NCI-H2081 treated with DMSO at 0.1 percent for 48 hours (cell line): ENCODE data around the gene PPP6C.
"Not testable (repeated sequence)": the region's sequence is repeated elsewhere in the genome, so short reads cannot be mapped to it uniquely, and the experiment has no call there.

ENCODE experiments used
- DNase-seq: peaks from one replicate; lab custom pipeline; 2025; lab: John Stamatoyannopoulos, UW

Gene PPP6C

DNA sequence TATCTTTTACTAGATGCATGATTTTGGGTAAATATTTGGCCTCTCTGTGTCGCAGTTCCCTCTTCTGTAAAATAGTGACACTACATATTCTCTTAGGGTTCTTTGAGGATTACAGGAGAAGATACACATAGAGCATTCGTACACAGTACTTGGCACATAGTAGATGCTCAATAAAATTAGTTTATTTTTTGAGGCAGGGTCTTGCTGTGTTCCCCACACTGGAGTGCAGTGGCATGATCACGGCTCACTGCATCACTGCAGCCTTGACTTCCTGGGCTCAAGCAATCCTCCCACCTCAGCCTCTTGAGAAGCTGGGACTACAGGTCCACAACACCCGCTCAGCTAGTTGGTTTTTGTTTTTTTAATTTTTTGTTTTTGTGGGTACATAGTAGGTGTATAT lies 47.9 kb downstream of the PPP6C start:
- no peak for DNase-seq

DNA sequence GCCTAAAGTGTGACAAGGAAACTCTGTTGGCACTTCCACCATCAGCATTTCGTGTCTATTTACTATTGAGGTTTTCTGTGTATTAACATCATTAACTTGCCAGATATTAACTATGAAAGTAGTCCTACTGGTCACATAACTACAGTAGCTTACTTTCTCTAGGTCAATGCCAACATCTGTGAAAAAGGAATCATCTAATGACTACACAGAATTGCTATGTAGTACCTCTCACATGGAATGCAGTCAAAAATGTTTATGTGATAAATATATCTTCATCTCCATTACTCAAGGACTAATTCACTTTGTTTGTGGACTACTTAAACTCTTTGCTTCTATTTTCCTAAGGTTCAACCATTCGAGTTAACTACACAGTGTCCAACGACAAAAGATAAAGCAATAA lies 48.4 kb downstream of the PPP6C start:
- no peak for DNase-seq

DNA sequence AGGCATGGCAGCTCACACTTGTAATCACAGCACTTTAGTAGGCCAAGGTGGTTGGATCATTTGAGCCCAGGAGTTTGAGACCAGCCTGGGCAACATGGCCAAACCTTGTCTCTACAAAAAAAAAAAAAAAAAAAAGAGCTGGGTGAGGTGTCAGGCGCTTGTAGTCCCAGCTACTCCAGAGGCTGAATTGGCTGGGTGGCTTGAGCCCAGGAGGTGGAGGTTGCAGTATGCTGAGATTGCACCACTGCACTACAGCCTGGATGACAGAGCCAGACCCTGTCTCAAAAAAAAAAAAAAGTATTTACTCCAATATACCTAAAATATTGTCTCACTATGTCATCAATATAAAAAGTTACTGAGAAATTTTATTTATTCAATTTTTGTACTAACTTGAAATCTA lies 49.0 kb downstream of the PPP6C start:
- DNase-seq, result no peak

DNA sequence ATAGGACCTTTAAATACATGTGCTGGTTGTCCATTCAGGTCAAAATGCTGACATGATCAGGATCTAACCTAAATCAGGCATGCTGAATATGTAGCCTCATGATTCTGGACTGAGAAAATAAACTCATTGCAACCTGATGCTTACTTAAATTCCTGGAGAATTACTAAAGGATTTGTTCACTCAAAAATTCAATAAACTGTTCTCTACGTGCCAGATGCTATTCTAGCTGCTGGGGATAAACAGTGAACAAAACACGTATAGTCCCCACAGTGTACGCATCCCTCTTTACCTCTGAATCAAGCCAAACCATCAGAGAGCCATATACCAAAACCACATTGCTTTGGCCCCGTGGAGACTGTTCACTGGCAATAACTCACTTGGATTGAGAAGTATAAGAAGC lies 52.4 kb downstream of the PPP6C start:
- no peak for DNase-seq

DNA sequence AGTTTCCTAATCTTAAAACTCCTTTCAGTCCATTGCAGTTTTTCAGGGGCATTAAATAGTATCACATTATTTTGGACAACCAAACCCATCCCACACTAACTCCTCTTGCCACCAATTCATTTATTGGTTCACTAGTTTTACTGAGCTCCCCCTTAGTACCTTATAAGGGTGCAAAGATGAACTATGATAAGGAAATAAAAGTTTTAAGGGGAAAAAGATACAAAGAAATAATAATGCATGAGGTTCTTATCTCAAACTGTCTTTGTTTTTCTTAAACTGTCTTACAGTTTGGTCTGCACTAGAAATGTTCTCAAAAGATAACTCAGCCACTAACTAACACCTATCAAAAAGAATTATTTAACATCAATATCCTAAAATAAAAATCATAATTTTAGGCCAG lies 54.6 kb downstream of the PPP6C start:
- DNase-seq, result no peak

DNA sequence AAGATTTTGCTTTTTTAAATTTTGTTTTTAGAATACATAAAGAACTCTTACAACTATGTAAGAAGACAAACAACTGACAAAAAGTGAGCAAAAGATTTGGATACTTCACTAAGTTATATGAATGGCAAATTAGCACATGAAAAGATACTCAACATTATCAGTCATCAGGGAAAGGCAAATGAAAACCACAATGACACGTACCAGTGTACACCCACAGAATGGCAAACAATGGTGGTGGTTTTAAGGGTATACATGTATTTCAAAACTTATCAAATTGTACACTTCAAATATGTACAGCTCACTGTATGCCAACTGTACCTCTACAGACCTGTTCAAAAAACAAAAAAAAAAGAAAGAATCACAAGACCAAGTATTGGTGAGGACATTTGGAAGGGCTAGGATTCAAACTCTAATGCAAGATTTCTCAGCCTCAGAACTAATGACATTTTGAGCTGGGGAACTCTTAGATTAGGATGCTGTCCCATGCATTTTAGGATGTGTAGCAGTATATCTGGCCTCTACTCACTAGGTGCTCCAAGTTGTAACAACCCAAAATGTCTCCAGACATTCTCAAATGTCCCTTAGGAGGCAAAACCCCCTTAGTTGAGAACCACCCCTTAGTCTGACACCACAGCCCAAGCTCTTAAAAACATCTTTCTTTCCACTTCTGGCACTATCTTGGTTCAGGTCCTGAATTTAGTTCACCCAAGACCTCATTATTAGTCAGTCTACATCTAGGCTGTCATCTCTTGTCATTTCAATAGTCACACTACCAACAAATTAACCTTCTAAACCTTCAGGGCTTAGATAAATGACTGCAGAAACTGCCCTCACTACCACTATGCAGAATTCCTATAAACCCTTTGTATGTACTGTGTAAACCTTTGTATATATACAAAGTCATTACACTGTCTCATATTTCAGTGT lies 55.9 kb downstream of the PPP6C start:
- no peak for DNase-seq

DNA sequence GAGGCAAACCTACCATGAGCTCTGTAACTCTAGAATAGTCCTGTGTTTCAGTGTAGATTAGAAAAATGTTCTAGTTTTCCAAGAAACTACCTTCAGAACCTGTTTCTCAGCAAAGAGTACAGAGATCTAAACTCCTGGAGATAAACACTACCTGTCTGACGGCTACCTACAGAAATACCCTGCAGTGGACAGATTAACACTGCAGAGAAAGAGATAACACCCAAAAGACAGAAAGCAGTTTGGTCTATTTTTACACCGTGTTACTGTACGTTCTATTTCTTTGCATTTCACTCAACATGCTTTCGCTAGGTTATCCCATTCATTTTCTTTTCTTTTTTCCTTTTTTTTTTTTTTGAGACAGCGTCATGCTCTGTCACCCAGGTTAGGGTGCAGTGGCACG lies 57.8 kb downstream of the PPP6C start:
- DNase-seq, result no peak

DNA sequence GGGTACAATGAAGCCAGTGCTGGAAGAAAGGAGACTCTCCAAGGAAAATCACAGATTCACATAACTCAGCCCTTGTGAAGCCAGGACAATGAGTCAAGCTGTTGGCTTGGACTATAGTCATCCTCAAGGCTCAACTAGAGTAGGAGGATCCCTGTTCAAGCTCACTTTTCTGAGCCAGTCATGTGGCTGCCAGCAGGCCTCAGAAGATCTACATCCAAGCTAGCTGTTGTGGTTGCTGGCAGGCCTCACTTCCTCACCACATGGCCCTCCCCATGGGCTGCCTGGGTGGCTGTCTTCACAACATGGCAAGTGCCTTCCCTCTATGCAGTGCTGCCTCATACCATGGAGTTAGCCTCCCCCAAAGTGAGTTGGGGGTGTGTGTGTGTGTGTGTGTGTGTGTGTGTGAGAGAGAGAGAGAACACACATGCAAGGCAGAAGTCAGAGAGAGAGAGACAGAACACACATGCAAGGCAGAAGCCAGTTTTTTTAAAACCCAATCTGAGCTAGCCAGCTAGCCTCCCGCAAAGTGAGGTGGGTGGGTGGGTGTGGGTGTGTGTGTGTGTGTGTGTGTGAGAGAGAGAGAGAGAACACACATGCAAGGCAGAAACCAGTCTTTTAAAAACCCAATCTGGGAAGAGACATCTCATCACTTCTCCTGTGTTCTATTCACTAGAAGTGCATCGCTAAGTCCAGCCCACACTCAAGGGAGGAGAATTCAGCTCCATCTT lies 63.4 kb downstream of the PPP6C start:
- DNase-seq, result no peak

DNA sequence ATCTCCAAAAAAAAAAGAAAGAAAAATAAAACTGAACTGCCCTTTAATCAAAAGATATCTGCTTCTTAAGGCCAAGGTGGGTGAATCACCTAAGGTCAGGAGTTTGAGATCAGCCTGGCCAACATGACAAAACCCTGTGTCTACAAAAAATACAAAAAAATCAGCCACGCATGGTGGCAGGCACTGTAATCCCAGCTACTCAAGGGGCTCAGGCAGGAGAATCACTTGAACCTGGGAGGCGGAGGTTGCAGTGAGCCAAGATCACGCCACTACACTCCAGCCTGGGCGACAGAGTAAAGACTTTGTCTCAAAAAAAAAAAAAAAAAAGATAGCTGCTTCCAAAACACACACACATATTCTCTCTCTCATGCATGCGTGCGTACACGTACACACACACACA lies 64.1 kb downstream of the PPP6C start:
- DNase-seq, result no peak

DNA sequence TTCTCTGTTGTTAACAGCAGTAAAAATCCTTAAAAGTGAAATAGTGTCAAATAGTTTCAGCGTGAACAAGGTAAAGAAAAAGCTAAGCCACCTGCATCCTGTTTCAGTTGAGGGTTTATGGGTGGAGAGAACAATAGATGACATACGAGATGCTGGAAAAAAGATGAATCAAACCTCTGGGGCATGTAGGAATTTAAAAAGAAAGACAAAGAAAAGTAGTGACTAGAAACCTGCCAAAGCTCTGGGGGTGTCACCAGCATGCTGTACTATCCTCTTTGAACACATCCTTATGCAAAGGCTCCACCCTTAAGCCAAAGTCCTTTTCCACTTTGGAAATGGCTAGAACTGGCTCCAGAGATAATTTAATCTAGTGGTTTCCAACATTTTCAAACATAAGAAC lies 68.5 kb downstream of the PPP6C start:
- no peak for DNase-seq

DNA sequence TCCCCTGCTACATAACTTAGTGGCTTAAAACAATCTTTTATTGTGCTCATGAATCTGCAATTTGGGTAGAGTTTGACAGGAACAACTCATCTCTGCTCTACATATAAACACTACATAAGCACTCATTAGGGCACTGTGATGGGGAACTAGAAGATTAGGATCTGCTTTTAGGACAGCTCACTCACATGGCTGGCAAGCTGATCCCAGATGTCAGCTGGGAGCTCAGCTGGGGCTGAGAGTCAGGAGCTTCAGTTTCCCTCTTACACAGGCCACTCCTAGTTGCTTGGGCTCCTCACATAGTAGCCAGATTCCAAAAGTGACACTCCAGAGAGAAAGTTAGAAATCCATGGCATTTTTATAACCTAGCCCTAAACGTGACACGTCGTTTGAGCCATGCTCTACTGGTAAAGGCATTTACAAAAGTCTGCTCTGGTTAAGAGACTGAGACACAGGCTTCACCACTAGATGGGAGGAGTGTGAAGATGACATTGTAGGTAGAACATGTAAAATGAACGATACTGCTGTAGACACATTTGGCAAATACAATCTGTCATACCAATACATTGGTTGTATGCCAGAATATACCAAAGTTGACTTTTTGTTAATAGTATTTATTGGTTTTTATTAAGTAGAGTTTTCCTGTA lies 69.8 kb downstream of the PPP6C start:
- no peak for DNase-seq

DNA sequence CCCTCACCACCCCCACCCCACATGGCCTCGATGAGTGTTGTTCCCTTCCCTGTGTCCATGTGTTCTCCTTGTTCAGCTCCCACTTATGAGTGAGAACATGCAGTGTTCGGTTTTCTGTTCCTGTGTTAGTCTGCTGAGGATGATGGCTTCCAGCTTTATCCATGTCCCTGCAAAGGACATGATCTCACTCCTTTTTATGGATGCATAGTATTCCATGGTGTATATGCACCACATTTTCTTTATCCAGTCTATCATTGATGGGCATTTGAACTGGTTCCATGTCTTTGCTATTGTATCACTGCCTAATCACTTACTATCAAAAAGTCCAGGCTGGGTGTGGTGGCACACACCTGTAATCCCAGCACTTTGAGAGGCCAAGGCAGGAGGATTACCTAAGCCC lies 70.9 kb downstream of the PPP6C start:
- DNase-seq, result not testable (repeated sequence)

DNA sequence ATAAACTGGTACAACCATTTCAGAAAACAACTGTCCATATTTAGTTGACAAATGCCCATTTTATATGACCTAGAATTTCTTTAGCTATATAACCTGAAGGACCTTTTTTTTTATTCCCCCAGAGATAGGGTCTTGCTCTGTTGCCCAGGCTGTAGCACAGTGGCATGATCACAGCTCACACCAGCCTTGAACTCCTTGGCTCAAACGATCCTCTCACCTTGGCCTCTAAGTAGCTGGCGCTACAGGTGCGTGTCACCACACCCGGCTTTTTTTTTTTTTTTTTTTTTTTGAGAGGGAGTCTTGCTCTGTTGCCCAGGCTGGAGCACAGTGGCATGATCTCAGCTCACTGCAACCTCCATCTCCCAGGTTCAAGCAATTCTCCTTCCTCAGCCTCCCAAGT lies 75.1 kb downstream of the PPP6C start:
- DNase-seq, result not testable (repeated sequence)

DNA sequence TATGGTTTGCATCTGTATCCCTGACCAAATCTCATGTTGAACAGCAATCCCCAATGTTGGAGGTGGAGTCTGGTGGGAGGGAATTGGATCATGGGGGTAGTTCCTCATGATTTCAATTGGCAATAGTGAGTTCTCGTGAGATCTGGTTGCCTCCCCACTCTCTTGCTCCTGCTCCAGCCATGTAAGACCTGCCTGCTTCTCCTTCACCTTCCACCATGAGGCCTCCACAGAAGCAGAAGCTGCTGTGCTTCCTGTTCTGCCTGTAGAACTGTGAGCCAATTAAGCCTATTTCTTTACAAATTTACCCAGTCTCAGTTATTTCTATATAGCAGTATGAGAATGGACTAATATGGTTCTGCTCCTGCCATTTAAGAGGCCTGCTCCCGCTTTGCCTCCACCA lies 79.1 kb downstream of the PPP6C start:
- DNase-seq, result no peak

DNA sequence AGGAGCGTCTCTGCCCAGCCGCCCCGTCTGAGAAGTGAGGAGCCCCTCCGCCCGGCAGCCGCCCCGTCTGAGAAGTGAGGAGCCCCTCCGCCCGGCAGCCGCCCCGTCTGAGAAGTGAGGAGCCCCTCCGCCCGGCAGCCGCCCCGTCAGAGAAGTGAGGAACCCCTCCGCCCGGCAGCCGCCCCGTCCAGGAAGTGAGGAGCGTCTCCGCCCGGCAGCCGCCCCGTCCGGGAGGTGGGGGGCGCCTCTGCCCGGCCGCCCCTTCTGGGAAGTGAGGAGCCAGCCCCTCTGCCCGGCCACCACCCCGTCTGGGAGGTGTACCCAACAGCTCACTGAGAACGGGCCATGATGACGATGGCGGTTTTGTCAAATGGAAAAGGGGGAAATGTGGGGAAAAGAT lies 81.1 kb downstream of the PPP6C start:
- DNase-seq, result not testable (repeated sequence)

DNA sequence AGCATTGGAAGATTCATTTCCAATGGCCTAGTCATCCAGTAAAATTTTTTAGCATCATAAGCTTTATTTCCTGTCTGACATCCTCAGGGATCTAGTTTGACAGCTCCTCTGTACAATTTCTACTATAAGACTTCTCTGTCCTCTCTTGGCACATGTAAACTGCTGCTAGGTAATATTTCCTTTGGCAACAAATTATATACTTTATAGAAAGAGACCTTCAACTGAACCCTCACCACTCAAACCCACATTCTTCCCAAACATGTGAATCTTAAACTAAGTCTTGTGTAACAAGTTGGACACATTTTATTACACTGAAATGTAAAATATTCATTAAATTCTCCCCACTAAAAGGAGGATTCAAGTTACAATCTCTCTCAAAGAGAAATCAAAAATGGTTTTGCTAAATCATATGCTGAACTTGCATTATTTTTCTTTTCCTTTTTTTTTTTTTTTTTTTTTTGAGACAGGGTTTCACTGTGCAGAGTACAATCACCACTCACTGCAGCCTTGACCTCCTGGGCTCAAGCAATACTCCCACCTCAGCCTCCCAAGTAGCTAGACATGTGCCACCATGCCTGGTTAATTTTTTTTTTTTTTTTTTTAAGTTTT lies 83.2 kb downstream of the PPP6C start:
- DNase-seq, result no peak

DNA sequence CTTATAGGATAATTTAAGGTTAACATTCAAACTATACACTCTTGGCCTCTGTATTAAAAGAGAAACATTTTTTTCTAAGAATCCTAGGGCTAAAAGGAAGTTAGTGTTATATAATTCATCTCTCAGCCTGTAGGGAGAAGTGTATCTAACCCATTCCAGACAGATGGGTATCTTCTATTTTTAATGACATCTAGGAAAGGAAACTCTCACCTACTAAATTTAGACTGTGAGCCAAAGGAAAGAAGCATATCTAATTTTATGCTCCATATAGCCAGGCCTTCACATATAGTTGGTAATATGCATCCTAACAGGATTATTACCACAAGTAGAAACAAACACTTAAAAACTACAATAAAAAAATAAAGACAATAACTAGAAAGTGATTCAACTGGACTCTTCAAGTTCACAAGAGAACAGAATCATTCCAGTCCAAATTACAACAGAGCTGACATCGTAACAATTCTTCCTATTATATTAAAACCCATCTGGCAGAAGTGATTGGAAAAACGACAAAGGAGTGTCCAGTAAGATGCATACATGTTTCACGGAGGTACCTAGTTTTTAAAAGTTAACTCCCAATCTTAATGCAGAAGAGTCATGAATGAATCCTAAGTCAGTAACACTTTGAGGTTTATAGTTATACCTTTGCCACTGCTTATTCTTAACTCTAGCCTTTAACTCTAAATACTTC lies 85.7 kb downstream of the PPP6C start:
- no peak for DNase-seq

DNA sequence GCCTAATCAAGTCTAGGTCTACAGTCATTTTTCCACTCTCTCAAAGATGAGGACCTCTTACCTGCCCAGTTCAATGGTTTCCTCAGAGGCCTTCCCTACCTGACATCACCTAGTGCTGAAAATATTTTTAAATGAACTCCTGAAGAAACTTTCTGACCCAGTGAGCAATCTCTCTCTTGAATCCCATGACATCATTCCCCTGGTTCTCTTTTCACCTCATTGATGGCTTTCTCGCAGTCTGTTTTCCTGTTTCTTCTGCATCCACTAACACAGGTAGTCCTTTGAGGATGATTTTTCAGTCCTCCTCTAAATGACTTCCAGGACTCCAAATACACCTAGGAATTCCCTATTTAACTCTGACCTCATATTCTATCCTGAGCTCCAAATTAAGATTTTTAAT lies 86.6 kb downstream of the PPP6C start:
- DNase-seq, result no peak

DNA sequence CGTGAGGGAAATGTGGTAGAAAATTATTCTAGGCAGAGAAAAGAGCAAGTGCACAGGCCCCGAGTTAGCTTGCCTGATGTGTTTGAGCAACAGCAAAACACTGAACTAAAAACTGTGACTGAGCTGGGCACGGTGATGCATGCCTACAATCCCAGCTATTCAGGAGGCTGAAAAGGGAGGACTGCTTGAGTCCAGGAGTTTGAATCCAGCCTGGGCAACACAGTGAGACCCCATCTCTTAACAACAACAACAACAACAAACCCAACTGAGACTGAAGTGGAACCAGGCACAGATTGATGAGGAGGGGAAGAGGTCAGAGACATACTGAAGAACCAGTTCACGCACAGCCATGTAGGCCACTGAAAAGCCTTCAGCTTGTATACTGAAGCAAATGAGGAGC lies 88.8 kb downstream of the PPP6C start:
- no peak for DNase-seq

DNA sequence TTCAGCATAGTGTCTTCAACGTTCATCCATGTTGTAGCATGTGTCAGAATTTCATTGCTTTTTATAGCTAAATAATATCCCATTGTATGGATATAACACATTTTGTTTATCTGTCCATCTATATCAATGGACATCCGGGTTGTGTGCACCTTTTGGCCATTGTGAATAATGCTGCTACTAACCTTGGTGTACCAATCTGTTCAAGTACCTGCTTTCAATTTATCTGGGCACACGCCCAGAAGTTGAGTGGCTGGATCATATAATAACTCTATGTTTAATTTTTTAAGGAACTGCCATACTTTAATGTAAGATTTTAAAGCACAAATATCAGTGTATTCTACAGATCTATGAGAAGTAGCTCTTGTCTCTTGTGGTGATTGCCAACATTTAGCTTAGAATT lies 89.8 kb downstream of the PPP6C start:
- no peak for DNase-seq
